ENCODE measurements around the gene SEC24B. TPM values are rescaled to one million over a fixed set of nuclear protein-coding genes. Genes with fewer than 3 reads are reported as not detected.

SEC24B gene
- total RNA-seq, 1 experiment from 2014 or later: 17.6 TPM

- Histone ChIP-seq H3K4me3 (ENCODE audit: low read depth in 2 of 2, low read length in 2 of 2) (no peak overlapping the region), H3K27me3 (ENCODE audit: control insufficient read depth, insufficient read depth, low read length) (no peaks in the 10 kb centered on the region), H3K9me3 (ENCODE audit: control insufficient read depth, insufficient read depth, low read depth, low read length) (no peaks in the 10 kb centered on the region), H3K36me3 (ENCODE audit: control insufficient read depth, insufficient read depth, low read length) (no peaks in the 10 kb centered on the region; the same call in 1 of the 2 replicates), H3K4me1 (ENCODE audit: control insufficient read depth, insufficient read depth, low read length) (no peaks in the 10 kb centered on the region), H3K27ac (ENCODE audit: low read length) (no peak overlapping the region)
- ChIA-PET POLR2A (no interaction called here), CTCF (no interaction called here)
- DNase-seq (ENCODE audit: low read depth, low spot score) (no peak), ATAC-seq (no peak)
- TF ChIP-seq CTCF (IDR thresholded peaks at IDR 0.05) (no peak), SIN3A (IDR thresholded peaks at IDR 0.05; ENCODE audit: borderline replicate concordance, insufficient read depth, low read depth, low read length) (no peak), POLR2AphosphoS5 (IDR thresholded peaks at IDR 0.05; ENCODE audit: low read depth, low read length) (no peak), REST (IDR thresholded peaks at IDR 0.05; ENCODE audit: insufficient read depth in 1 of 2, low read depth in 2 of 2, low read length in 1 of 2) (no peak), TCF7L2 (IDR thresholded peaks at IDR 0.05; ENCODE audit: low read depth, low read length) (no peak)
- in situ Hi-C loops (cut with HindIII; ENCODE audit: low pct_unique_long_range_greater_than_20kb, low sequenced_read_pairs) (no loop called here), intact Hi-C loops (cut with micrococcal nuclease; ENCODE audit: unreplicated experiment) (no loop called here)
- no TSS peak for BruUV-seq (replicated peaks)
Measured at GRCh38 chr4:109548655-109549054, 115.0 kb downstream of the SEC24B start.

GRCh38 chr4:109552237-109552636 is 118.6 kb downstream of the SEC24B start:
- BruUV-seq (replicated peaks): no TSS peak
- in situ Hi-C loops (cut with HindIII; ENCODE audit: low pct_unique_long_range_greater_than_20kb, low sequenced_read_pairs): no loop called here
- CTCF ChIA-PET: no interaction called here

More at GRCh38 chr4:109552237-109552636, 118.6 kb downstream of the SEC24B start:
- H3K9me3 ChIP-seq (ENCODE audit: control insufficient read depth, insufficient read depth, low read depth, low read length): no peaks in the 10 kb centered on the region
- POLR2A ChIA-PET: no interaction called here
- intact Hi-C loops (cut with micrococcal nuclease; ENCODE audit: unreplicated experiment): no loop called here
- no peak for DNase-seq (ENCODE audit: low read depth, low spot score)
- H3K27ac ChIP-seq (ENCODE audit: low read length): no peak overlapping the region
- H3K36me3 ChIP-seq (ENCODE audit: control insufficient read depth, insufficient read depth, low read length): no peaks in the 10 kb centered on the region
- H3K4me3 ChIP-seq (ENCODE audit: low read depth in 2 of 2, low read length in 2 of 2): no peak overlapping the region
- H3K4me1 ChIP-seq (ENCODE audit: control insufficient read depth, insufficient read depth, low read length): no peaks in the 10 kb centered on the region
- TF ChIP-seq SIN3A (IDR thresholded peaks at IDR 0.05; ENCODE audit: borderline replicate concordance, insufficient read depth, low read depth, low read length) (no peak), REST (IDR thresholded peaks at IDR 0.05; ENCODE audit: insufficient read depth in 1 of 2, low read depth in 2 of 2, low read length in 1 of 2) (no peak), CTCF (IDR thresholded peaks at IDR 0.05) (no peak), TCF7L2 (IDR thresholded peaks at IDR 0.05; ENCODE audit: low read depth, low read length) (no peak), POLR2AphosphoS5 (IDR thresholded peaks at IDR 0.05; ENCODE audit: low read depth, low read length) (no peak)
- H3K27me3 ChIP-seq (ENCODE audit: control insufficient read depth, insufficient read depth, low read length): no peaks in the 10 kb centered on the region
- ATAC-seq: no peak

All from Panc1 (cell line).